Measurements from ENCODE around the gene ORAI3. TPM values are rescaled to one million over a fixed set of nuclear protein-coding genes. Genes with fewer than 3 reads are reported as not detected.
"Not testable (repeated sequence)": the region's sequence is repeated elsewhere in the genome, so short reads cannot be mapped to it uniquely, and the experiment has no call there.

Gene ORAI3
- total RNA-seq, 1 donor from 2014 or later = 10.2 TPM

GRCh38 chr16:30930160-30930571 lies 18.7 kb upstream of the ORAI3 start:
- H3K36me3 Mint-ChIP-seq = peaks cover 13% of the 10 kb centered on the region

DNA sequence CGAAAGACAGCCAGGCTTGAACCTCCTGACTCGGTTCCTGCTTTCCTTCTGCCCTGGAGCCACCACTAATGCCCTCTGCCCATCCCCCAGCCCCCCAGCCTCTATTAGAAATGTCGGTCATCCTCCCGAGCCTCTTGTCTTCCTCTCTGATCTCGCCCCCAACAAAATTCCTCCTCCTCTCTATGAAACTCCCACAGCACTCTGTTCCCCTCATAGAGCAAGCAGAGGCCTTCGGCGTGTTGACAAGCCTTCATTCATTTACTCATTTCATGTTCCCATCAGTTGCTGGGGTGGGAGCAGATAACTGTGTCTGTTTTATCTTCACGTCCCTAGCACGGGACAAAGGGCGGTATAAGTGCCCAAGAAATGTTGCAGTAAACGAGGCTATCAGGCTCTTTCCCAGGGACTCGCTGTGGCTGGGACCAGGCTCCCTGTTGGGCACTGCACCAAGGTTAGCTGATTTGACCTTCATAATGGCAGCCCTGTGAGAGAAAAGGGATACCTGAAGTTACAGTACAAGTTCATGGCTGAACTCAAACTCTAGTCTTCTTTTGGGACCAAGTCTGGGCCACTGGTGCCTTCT lies 17.7 kb upstream of the ORAI3 start:
- no peak overlapping the region for H2AFZ ChIP-seq (replicated peaks)
- peaks cover 5% of the 10 kb centered on the region for H3K27me3 Mint-ChIP-seq (ENCODE audit: insufficient read depth, low read depth)
- no peak overlapping the region for H3K4me2 ChIP-seq
- H3K79me2 ChIP-seq (ENCODE audit: low read depth) = peaks cover 2% of the 10 kb centered on the region
- peaks cover 10% of the 10 kb centered on the region for H3K4me1 Mint-ChIP-seq
- H4K20me1 ChIP-seq (ENCODE audit: low read depth) = peaks cover 35% of the 10 kb centered on the region
- H3K27ac Mint-ChIP-seq = no peak overlapping the region
- peaks cover 12% of the 10 kb centered on the region for H3F3A ChIP-seq (ENCODE audit: low read depth)
- DNase-seq (ENCODE audit: low spot score) = no peak
- H3K36me3 ChIP-seq = no peaks in the 10 kb centered on the region
- H3K9me3 Mint-ChIP-seq = no peaks in the 10 kb centered on the region
- TF ChIP-seq, protein P1, sequence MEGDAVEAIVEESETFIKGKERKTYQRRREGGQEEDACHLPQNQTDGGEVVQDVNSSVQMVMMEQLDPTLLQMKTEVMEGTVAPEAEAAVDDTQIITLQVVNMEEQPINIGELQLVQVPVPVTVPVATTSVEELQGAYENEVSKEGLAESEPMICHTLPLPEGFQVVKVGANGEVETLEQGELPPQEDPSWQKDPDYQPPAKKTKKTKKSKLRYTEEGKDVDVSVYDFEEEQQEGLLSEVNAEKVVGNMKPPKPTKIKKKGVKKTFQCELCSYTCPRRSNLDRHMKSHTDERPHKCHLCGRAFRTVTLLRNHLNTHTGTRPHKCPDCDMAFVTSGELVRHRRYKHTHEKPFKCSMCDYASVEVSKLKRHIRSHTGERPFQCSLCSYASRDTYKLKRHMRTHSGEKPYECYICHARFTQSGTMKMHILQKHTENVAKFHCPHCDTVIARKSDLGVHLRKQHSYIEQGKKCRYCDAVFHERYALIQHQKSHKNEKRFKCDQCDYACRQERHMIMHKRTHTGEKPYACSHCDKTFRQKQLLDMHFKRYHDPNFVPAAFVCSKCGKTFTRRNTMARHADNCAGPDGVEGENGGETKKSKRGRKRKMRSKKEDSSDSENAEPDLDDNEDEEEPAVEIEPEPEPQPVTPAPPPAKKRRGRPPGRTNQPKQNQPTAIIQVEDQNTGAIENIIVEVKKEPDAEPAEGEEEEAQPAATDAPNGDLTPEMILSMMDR (IDR thresholded peaks at IDR 0.05) = no peak
- TF ChIP-seq EZH2 (IDR thresholded peaks at IDR 0.05) = no peak
- H3K27me3 ChIP-seq = no peaks in the 10 kb centered on the region
- H3K9me3 ChIP-seq (ENCODE audit: low read depth) = no peaks in the 10 kb centered on the region
- no peak overlapping the region for H3K4me3 Mint-ChIP-seq
- H3K9ac ChIP-seq = no peak overlapping the region
- H3K36me3 Mint-ChIP-seq = peaks cover 20% of the 10 kb centered on the region
- H3K4me3 ChIP-seq = no peak overlapping the region
- H3K27ac ChIP-seq = no peak overlapping the region
- H3K4me1 ChIP-seq = no peaks in the 10 kb centered on the region

More at GRCh38 chr16:30930160-30930571, 18.7 kb upstream of the ORAI3 start:
- Histone ChIP-seq H3K27ac (no peak overlapping the region), H3K9ac (no peak overlapping the region), H3F3A (ENCODE audit: low read depth) (peaks cover 10% of the 10 kb centered on the region), H3K4me2 (no peak overlapping the region), H4K20me1 (ENCODE audit: low read depth) (peaks cover 36% of the 10 kb centered on the region), H3K4me1 (no peaks in the 10 kb centered on the region), H3K36me3 (no peaks in the 10 kb centered on the region), H3K27me3 (no peaks in the 10 kb centered on the region), H3K79me2 (ENCODE audit: low read depth) (peaks cover 12% of the 10 kb centered on the region), H2AFZ (replicated peaks) (no peak overlapping the region), H3K4me3 (no peak overlapping the region), H3K9me3 (ENCODE audit: low read depth) (no peaks in the 10 kb centered on the region)
- Mint-ChIP-seq H3K27ac (no peak overlapping the region), H3K9me3 (no peaks in the 10 kb centered on the region), H3K4me1 (peaks cover 15% of the 10 kb centered on the region), H3K27me3 (ENCODE audit: insufficient read depth, low read depth) (peaks cover 5% of the 10 kb centered on the region), H3K4me3 (no peak overlapping the region)
- DNase-seq (ENCODE audit: low spot score) = no peak
- TF ChIP-seq EZH2phosphoT487 (IDR thresholded peaks at IDR 0.05) = no peak

DNA sequence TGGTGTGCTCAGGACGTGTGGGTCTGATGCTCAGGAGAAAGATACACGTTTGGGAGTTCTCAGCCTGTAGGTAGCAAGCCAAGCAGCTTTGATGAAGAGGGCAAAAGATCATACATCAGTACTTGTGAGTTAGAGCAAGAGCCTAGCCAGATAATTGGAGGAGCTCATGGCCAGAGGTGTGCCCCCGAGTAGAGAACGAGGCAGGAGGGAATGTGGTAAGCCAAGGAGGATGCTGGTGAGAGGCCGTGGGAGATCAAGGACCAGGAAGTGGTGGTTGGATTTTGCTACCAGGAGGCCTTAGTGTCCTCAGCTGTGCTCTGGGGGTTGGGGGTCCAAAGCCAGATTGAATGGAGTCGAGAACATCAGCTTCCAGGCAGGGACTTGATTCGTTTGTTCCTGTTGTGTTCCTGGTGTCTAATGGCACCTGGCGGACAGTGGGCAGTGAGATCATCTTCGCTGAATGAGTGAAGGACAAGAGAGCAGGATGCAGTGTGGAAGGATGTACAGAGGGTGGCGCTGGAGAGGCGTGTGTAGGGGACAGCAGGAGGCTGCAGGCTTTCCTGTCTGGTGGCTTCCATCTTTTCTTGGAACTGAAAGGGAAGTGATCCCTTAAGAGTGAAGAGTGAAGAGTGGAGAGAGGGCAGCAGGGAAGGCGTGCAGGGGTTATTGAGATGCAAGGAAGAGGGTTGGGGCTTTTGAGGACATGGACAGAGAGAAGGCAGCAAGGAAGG lies 13.9 kb upstream of the ORAI3 start:
- H3K4me2 ChIP-seq = no peak overlapping the region
- H3K4me1 ChIP-seq = no peaks in the 10 kb centered on the region
- H3K9ac ChIP-seq = no peak overlapping the region
- H3K4me3 Mint-ChIP-seq = peak overlapping the region; percentile 45
- peaks cover 16% of the 10 kb centered on the region for H4K20me1 ChIP-seq (ENCODE audit: low read depth)
- peaks cover 2% of the 10 kb centered on the region for H3K27me3 Mint-ChIP-seq (ENCODE audit: insufficient read depth, low read depth)
- no peaks in the 10 kb centered on the region for H3K9me3 Mint-ChIP-seq
- H3K27ac ChIP-seq = no peak overlapping the region
- H3K4me3 ChIP-seq = no peak overlapping the region
- H3K36me3 ChIP-seq = no peaks in the 10 kb centered on the region
- DNase-seq (ENCODE audit: low spot score) = peak; percentile 74
- no peaks in the 10 kb centered on the region for H3K27me3 ChIP-seq
- H3K36me3 Mint-ChIP-seq = peaks cover 30% of the 10 kb centered on the region
- peaks cover 4% of the 10 kb centered on the region for H3K4me1 Mint-ChIP-seq
- peak overlapping the region; percentile 30 for H3K27ac Mint-ChIP-seq
- H3K9me3 ChIP-seq (ENCODE audit: low read depth) = no peaks in the 10 kb centered on the region
- peaks cover 12% of the 10 kb centered on the region for H3F3A ChIP-seq (ENCODE audit: low read depth)
- no peak overlapping the region for H2AFZ ChIP-seq (replicated peaks)
- no peaks in the 10 kb centered on the region for H3K79me2 ChIP-seq (ENCODE audit: low read depth)
- TF ChIP-seq EZH2 (IDR thresholded peaks at IDR 0.05) (no peak), EZH2phosphoT487 (IDR thresholded peaks at IDR 0.05) (no peak)
- TF ChIP-seq, protein P1 (IDR thresholded peaks at IDR 0.05) = peak; percentile 64

GRCh38 chr16:30937692-30938091 lies 11.2 kb upstream of the ORAI3 start:
- Histone ChIP-seq H3K9ac (no peak overlapping the region), H3K4me2 (no peak overlapping the region), H3K36me3 (no peaks in the 10 kb centered on the region), H3K79me2 (ENCODE audit: low read depth) (peaks cover 2% of the 10 kb centered on the region), H3F3A (ENCODE audit: low read depth) (peaks cover 24% of the 10 kb centered on the region), H3K4me1 (no peaks in the 10 kb centered on the region), H3K27me3 (no peaks in the 10 kb centered on the region), H2AFZ (replicated peaks) (no peak overlapping the region), H3K27ac (no peak overlapping the region), H3K9me3 (ENCODE audit: low read depth) (no peaks in the 10 kb centered on the region), H4K20me1 (ENCODE audit: low read depth) (peaks cover 27% of the 10 kb centered on the region), H3K4me3 (no peak overlapping the region)
- Mint-ChIP-seq H3K4me3 (no peak overlapping the region), H3K9me3 (no peaks in the 10 kb centered on the region), H3K4me1 (peaks cover 15% of the 10 kb centered on the region), H3K27ac (peak overlapping the region; percentile 1), H3K27me3 (ENCODE audit: insufficient read depth, low read depth) (no peaks in the 10 kb centered on the region), H3K36me3 (peaks cover 27% of the 10 kb centered on the region)
- TF ChIP-seq EZH2 (IDR thresholded peaks at IDR 0.05) = no peak
- TF ChIP-seq, protein P1 (IDR thresholded peaks at IDR 0.05) = no peak
- DNase-seq (ENCODE audit: low spot score) = no peak

DNA sequence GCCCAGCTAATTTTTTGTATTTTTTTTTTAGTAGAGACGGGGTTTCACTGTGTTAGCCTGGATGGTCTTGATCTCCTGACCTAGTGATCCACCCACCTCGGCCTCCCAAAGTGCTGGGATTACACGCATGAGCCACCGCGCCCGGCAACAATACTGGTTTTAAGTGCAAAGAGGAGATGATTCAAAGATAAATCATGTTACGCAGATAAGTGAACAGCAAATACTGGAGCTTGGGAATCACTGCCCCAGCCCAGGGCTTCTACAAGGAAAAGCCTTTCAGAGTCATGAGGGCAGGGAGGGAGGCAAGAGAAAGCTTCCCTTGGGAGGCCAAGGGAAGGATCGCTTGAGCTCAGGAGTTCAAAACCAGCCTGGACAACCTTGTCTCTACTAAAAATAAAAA lies 9.3 kb upstream of the ORAI3 start:
- H3K4me3 ChIP-seq; DNase-seq (ENCODE audit: low spot score); H3K9ac ChIP-seq; H3K4me2 ChIP-seq; H3K27ac ChIP-seq; H2AFZ ChIP-seq (replicated peaks); H3K36me3 ChIP-seq; H3K27me3 ChIP-seq; H3K4me1 ChIP-seq; H3K9me3 ChIP-seq (ENCODE audit: low read depth); H3K27me3 Mint-ChIP-seq (ENCODE audit: insufficient read depth, low read depth); H3K9me3 Mint-ChIP-seq: not testable (repeated sequence)
- Mint-ChIP-seq H3K4me1 (peaks cover 17% of the 10 kb centered on the region), H3K36me3 (peaks cover 36% of the 10 kb centered on the region), H3K27ac (peak overlapping the region; percentile 93), H3K4me3 (peak overlapping the region; percentile 46)
- peaks cover 29% of the 10 kb centered on the region for H4K20me1 ChIP-seq (ENCODE audit: low read depth)
- H3F3A ChIP-seq (ENCODE audit: low read depth) = peaks cover 23% of the 10 kb centered on the region
- H3K79me2 ChIP-seq (ENCODE audit: low read depth) = peaks cover 10% of the 10 kb centered on the region
